ENCODE measurements around the gene CLN6.

GRCh38 chr15:68220967-68221366 is 8.6 kb downstream of the CLN6 start:
- TF ChIP-seq POLR2AphosphoS5 (IDR thresholded peaks at IDR 0.05; ENCODE audit: low read depth, low read length) (no peak), REST (IDR thresholded peaks at IDR 0.05; ENCODE audit: insufficient read depth in 1 of 2, low read depth in 2 of 2, low read length in 1 of 2) (no peak)
- TF ChIP-seq, protein P1, sequence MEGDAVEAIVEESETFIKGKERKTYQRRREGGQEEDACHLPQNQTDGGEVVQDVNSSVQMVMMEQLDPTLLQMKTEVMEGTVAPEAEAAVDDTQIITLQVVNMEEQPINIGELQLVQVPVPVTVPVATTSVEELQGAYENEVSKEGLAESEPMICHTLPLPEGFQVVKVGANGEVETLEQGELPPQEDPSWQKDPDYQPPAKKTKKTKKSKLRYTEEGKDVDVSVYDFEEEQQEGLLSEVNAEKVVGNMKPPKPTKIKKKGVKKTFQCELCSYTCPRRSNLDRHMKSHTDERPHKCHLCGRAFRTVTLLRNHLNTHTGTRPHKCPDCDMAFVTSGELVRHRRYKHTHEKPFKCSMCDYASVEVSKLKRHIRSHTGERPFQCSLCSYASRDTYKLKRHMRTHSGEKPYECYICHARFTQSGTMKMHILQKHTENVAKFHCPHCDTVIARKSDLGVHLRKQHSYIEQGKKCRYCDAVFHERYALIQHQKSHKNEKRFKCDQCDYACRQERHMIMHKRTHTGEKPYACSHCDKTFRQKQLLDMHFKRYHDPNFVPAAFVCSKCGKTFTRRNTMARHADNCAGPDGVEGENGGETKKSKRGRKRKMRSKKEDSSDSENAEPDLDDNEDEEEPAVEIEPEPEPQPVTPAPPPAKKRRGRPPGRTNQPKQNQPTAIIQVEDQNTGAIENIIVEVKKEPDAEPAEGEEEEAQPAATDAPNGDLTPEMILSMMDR (IDR thresholded peaks at IDR 0.05), result no peak
